Adrenal gland (tissue), 12 donors: ENCODE measurements around the gene TFDP3. TPM values are rescaled to one million over a fixed set of nuclear protein-coding genes. Genes with fewer than 3 reads are reported as not detected.

ENCODE experiments used
- DNase-seq, 7 donors: peaks; one replicate each; pipeline ENCODE4 v3.0.0-alpha.2; 2019 to 2020
- H3K27ac ChIP-seq, 5 donors: fragments of 200-600 bp; sonication (generic) in 4 of 5; 1 replicate in 3 of 5; 2 replicates in 2 of 5; pipeline versions ENCODE4 v1.5.1 to v1.8.0; 2016 to 2020; ENCODE audit warnings: mild to moderate bottlenecking in 1 of 5
- H3K27me3 ChIP-seq: fragments of 200-600 bp; 2 replicates; pipeline ENCODE4 v1.8.0; 2021
- H3K36me3 ChIP-seq, 2 donors: fragments of 200-600 bp; replicated peaks in 1 of 2; 1 replicate in 1 of 2; 2 replicates in 1 of 2; pipeline versions ENCODE4 v1.5.1 to v1.8.0; 2018 to 2022
- H3K4me1 ChIP-seq, 2 donors: fragments of 200-600 bp; replicated peaks in 1 of 2; 1 replicate in 1 of 2; 2 replicates in 1 of 2; pipeline versions ENCODE4 v1.5.1 to v1.8.0; 2018 to 2021
- H3K4me3 ChIP-seq, 4 donors: fragments of 200-600 bp; sonication (generic) in 3 of 4; one replicate each; pipeline ENCODE4 v1.5.1; 2016 to 2018
- H3K9me3 ChIP-seq, 3 donors: fragments of 200-600 bp; sonication (generic) in 1 of 3; replicated peaks in 1 of 3; 1 replicate in 2 of 3; 2 replicates in 1 of 3; pipeline versions ENCODE4 v1.5.1 to v1.8.0; 2016 to 2021
- POLR2A ChIP-seq, 2 donors: fragments of 450-650 bp; IDR thresholded peaks; one replicate each; pipeline ENCODE4 v1.6.1; 2017; ENCODE audit warnings: antibody characterized with exemption in 2 of 2, mild to moderate bottlenecking in 2 of 2, moderate library complexity in 1 of 2
- WGBS, 4 donors: extraction: QIAGEN DNeasy Blood & Tissue Kit in 2 of 4; methylation state at CpG; one replicate each; pipeline versions ENCODE4 v1.1.5 to v1.1.7; 2013 to 2017; 5-methylcytosine and 5-hydroxymethylcytosine counted together
- intact Hi-C, 2 donors: fragments of 100-400 bp; cut with DNase I; formaldehyde crosslinking; loops; one replicate each; pipeline versions ENCODE4 v1.14.1 to v1.15.0; 2022 to 2023
- polyA plus RNA-seq, 3 donors: library from polyadenylated mRNA; stranded (reverse); fragments of 200-250 nt in 2 of 3; fragments of 350-450 nt in 1 of 3; fragmentation: Illumina TruSeq in 1 of 3; extraction: RNeasy Lipid Tissue Mini Kit (QIAGEN cat#74804) in 1 of 3; gene quantifications; one replicate each; pipeline ENCODE4 v1.2.3, GENCODE V29; 2013 to 2014
- total RNA-seq, 9 donors: library from RNA; depleted of rRNA in 4 of 9; stranded (reverse); fragments of >200 nt in 4 of 9; fragments of 120-200 nt in 1 of 9; fragmentation: NEBNext Ultra II Directional in 1 of 9; extraction: Animal tissue kit (Norgen Biotek cat#: 25700) in 1 of 9; gene quantifications; one replicate each; pipeline versions ENCODE4 v1.1.0 to v1.2.4, GENCODE V29; 2013 to 2023
- TF ChIP-seq, protein P1 (sequence below), 6 experiments: fragments of 450-650 bp in 4 of 6; fragments of 200-600 bp in 2 of 6; sonication (generic) in 1 of 6; IDR thresholded peaks; 1 replicate in 5 of 6; 2 replicates in 1 of 6; pipeline versions ENCODE4 v1.5.1 to v1.8.0; 2016 to 2021; ENCODE audit warnings: antibody characterized with exemption in 6 of 6, mild to moderate bottlenecking in 2 of 6, moderate library complexity in 1 of 6
- donor health status: healthy with polysubstance abuse.
- donor health status: Bipolar disorder and iron deficiency.
- donor health status: DM: yes; HTN: yes; CAD: no.
- donor health status: DM: no; HTN: no; CAD: no.
- donor health status: DM: no; HTN: no; CAD: no.
- donor health status: DM: yes; HTN: yes; CAD: no.

The TFDP3 gene
- total and polyA plus RNA-seq, 12 donors, result not detected

DNA sequence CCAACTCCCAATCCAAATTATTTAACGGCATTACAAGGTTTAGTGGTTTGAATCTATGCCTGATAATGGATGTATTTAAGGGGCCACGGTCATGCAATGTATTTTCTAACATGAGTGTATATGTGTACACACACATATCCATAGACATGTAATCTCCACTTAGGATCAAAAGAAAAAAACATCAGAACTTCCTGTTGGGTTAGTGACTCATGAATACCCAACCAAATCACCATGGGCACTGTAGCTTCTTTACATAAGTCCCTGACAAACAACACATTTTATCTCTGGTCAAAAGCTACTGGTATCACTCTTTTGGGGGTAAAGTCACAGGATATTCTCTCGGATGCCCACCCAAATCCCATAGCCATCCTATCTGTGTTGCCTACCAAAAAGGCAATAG is 36.5 kb upstream of the TFDP3 start:
- DNase-seq, result no peak
- Histone ChIP-seq H3K27me3 (peaks cover 17% of the 10 kb centered on the region), H3K36me3 (no peaks in the 10 kb centered on the region), H3K4me3 (no peak overlapping the region), H3K4me1 (no peaks in the 10 kb centered on the region), H3K9me3 (no peaks in the 10 kb centered on the region), H3K27ac (no peak overlapping the region)
- TF ChIP-seq, protein P1, sequence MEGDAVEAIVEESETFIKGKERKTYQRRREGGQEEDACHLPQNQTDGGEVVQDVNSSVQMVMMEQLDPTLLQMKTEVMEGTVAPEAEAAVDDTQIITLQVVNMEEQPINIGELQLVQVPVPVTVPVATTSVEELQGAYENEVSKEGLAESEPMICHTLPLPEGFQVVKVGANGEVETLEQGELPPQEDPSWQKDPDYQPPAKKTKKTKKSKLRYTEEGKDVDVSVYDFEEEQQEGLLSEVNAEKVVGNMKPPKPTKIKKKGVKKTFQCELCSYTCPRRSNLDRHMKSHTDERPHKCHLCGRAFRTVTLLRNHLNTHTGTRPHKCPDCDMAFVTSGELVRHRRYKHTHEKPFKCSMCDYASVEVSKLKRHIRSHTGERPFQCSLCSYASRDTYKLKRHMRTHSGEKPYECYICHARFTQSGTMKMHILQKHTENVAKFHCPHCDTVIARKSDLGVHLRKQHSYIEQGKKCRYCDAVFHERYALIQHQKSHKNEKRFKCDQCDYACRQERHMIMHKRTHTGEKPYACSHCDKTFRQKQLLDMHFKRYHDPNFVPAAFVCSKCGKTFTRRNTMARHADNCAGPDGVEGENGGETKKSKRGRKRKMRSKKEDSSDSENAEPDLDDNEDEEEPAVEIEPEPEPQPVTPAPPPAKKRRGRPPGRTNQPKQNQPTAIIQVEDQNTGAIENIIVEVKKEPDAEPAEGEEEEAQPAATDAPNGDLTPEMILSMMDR (IDR thresholded peaks at IDR 0.05), result no peak
- no peak for TF ChIP-seq POLR2A (IDR thresholded peaks at IDR 0.05)
- WGBS, 4 donors, result 63 to 85% (median 75%) methylated on average over 3 of the region's 3 CpGs
- intact Hi-C loops, result no loop called here

DNA sequence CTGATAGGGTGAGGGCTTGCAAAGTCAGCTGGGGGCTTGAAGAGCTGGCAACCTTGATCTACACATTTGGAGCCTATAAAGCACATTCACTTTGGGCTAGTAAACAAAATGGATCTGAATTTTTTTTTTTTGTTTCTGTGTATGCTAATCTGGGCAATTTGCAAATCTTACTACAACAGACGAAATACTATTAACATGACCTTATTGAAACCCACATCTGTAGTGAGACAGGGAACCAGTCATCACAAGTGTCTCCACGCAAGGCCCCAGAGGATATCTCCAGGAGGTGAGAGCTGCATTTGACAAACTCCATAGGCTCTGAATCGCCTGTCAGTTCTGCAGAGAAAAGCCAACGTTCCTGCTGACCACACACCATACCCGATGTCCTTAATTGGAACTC is 33.0 kb upstream of the TFDP3 start:
- TF ChIP-seq, protein P1 (IDR thresholded peaks at IDR 0.05), result no peak
- TF ChIP-seq POLR2A (IDR thresholded peaks at IDR 0.05), result no peak
- Histone ChIP-seq H3K4me3 (no peak overlapping the region), H3K27ac (no peak overlapping the region), H3K4me1 (no peaks in the 10 kb centered on the region), H3K36me3 (no peaks in the 10 kb centered on the region), H3K9me3 (no peaks in the 10 kb centered on the region), H3K27me3 (no peaks in the 10 kb centered on the region)
- intact Hi-C loops, result no loop called here
- 62 to 89% (median 70%) methylated on average over 5 of the region's 5 CpGs for WGBS, 4 donors
- DNase-seq, result no peak

DNA sequence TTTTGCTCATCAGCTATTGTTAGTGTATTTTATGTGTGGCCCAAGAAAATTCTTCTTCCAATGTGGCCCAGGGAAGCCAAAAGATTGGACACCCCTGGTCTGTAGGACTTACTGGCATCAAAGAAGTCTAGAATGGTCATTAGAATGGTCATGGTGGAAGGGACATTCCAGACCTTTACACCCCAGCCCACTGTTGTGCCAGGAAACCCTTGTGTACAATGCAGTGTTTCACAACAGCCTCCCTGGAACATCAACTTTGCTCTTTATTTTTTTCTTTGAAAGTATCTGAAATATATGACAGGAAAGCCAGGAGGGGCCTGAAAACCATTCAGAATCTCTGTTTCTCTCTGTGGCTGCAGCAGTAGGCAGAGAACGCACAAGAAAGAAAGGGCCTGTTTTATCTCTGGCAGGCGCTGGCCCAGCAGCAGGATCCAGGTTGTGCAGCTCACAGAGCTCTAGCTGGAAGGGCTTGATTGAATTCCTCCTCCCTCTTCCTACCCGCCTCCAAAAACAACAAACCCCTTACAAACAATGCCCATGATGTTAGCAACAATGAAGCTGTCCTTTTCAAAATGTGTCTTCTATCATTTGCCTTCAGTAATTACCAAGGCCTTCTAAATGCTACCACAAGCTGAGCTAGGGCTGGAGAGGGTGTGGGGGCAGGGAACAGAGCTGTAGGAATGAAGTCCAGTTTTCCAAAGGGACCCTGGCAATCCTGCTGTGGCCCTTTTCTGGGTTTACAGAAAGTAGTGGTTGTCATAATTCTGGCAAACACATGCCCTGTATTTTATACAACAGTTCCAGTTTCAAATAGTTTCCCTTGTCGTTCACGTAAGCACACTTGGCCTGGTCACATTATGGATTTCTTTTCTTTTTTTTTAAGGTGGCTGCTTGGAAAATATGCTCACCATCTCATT is 32.3 kb upstream of the TFDP3 start:
- Histone ChIP-seq H3K4me3 (no peak overlapping the region), H3K4me1 (no peaks in the 10 kb centered on the region), H3K36me3 (no peaks in the 10 kb centered on the region), H3K27me3 (no peaks in the 10 kb centered on the region), H3K27ac (no peak overlapping the region), H3K9me3 (no peaks in the 10 kb centered on the region)
- intact Hi-C loops, result no loop called here
- no peak for TF ChIP-seq POLR2A (IDR thresholded peaks at IDR 0.05)
- TF ChIP-seq, protein P1 (IDR thresholded peaks at IDR 0.05), result no peak
- no peak for DNase-seq
- 61 to 79% (median 72%) methylated on average over 5 of the region's 5 CpGs for WGBS, 4 donors

DNA sequence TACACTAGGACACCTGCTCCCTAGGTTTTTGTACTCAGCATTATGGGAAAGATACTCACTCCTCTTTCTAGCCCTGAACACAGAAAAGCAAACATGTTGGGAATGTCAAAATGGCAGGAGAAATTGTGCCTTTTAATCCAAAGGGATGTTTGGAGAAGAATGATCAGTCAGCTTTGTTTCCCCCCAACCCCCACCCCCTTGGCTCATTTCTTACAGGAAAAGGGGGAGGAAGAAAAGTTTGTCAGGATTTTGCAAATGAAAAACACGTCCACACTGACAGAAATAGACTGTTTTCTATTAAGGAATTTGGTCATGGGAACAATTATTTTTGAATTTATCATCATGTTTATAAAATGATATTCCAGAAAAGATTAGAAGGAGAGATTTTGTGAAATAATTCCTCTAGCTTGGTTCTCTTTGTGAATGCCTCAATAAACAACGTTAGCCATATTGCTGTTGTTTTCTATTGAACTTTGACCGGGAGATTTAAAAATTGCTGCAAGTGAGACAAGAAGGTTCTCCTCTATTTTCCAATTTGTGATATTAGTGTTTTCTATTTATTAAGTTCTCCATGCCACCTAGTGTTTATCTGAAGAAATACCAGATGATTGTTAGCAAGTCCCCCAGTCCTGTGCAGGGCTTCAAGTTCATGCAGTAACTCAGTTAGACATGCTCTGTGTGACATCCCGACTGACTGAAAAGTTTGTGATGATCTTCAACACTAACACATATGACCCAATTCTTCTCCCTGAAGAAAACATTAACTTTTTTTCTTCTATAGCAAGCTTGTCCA is 31.3 kb upstream of the TFDP3 start:
- Histone ChIP-seq H3K27ac (no peak overlapping the region), H3K9me3 (no peaks in the 10 kb centered on the region), H3K36me3 (no peaks in the 10 kb centered on the region), H3K4me3 (no peak overlapping the region), H3K27me3 (no peaks in the 10 kb centered on the region), H3K4me1 (no peaks in the 10 kb centered on the region)
- DNase-seq, result no peak
- TF ChIP-seq POLR2A (IDR thresholded peaks at IDR 0.05), result no peak
- TF ChIP-seq, protein P1 (IDR thresholded peaks at IDR 0.05), result no peak
- WGBS, 4 donors, result 42 to 44% (median 43%) methylated on average over 4 of the region's 4 CpGs
- intact Hi-C loops, result no loop called here
